H9 (cell line): Measurements from ENCODE around the gene SEC14L5. TPM values are rescaled to one million over a fixed set of nuclear protein-coding genes. Genes with fewer than 3 reads are reported as not detected.

Experiments
- DNase-seq: peaks from one replicate; pipeline ENCODE4 v3.0.0-alpha.2; 2017
- H2AFZ ChIP-seq: one replicate; pipeline ENCODE4 v1.6.1; 2013; ENCODE audit warnings: mild to moderate bottlenecking, low read length, control low read depth, moderate library complexity
- H2AK5ac ChIP-seq: 2 replicates; pipeline ENCODE4 v1.6.1; 2013; ENCODE audit warnings: low read length, control low read depth, mixed read lengths; ENCODE audit not compliant: insufficient read length
- H2BK120ac ChIP-seq: one replicate; pipeline ENCODE4 v1.6.1; 2013; ENCODE audit warnings: low read depth, mild to moderate bottlenecking, low read length, control low read depth, inconsistent platforms; ENCODE audit not compliant: poor library complexity, severe bottlenecking
- H2BK12ac ChIP-seq: 2 replicates; pipeline ENCODE4 v1.6.1; 2013; ENCODE audit warnings: low read length, control low read depth, mixed read lengths, low read depth; ENCODE audit not compliant: insufficient read length
- H2BK15ac ChIP-seq: 2 replicates; pipeline ENCODE4 v1.6.1; 2013; ENCODE audit warnings: low read depth, low read length, control low read depth
- H2BK20ac ChIP-seq: one replicate; pipeline ENCODE4 v1.6.1; 2013; ENCODE audit warnings: low read depth, mild to moderate bottlenecking, low read length, control low read depth, inconsistent platforms; ENCODE audit not compliant: poor library complexity, severe bottlenecking
- H2BK5ac ChIP-seq: 2 replicates; pipeline ENCODE4 v1.6.1; 2013; ENCODE audit warnings: low read length, control low read depth, mixed read lengths; ENCODE audit not compliant: insufficient read length
- H3K14ac ChIP-seq: 2 replicates; pipeline ENCODE4 v1.6.1; 2013; ENCODE audit warnings: low read length, control low read depth; ENCODE audit not compliant: insufficient read depth
- H3K18ac ChIP-seq: 2 replicates; pipeline ENCODE4 v1.6.1; 2013; ENCODE audit warnings: low read depth, mild to moderate bottlenecking, mixed read lengths, low read length, control low read depth; ENCODE audit not compliant: insufficient read length
- H3K23ac ChIP-seq: 2 replicates; pipeline ENCODE4 v1.6.1; 2013; ENCODE audit warnings: low read length, control low read depth, mixed read lengths, low read depth; ENCODE audit not compliant: insufficient read length
- H3K23me2 ChIP-seq: 2 replicates; pipeline ENCODE4 v1.6.1; 2013; ENCODE audit warnings: low read depth, mild to moderate bottlenecking, mixed read lengths, low read length, control low read depth; ENCODE audit not compliant: insufficient read length, poor library complexity, severe bottlenecking
- H3K27ac ChIP-seq: 2 replicates; pipeline ENCODE4 v1.5.1; 2013; ENCODE audit warnings: low read length, control low read depth, mixed read lengths, low read depth; ENCODE audit not compliant: insufficient read length
- H3K27me3 ChIP-seq: 2 replicates; pipeline ENCODE4 v1.6.1; 2013; ENCODE audit warnings: low read length, control low read depth, inconsistent platforms; ENCODE audit not compliant: insufficient read depth
- H3K4ac ChIP-seq: 2 replicates; pipeline ENCODE4 v1.6.1; 2013; ENCODE audit warnings: low read depth, mild to moderate bottlenecking, control low read depth, inconsistent platforms, low read length, moderate library complexity
- H3K4me1 ChIP-seq: 2 replicates; pipeline ENCODE4 v1.6.1; 2013; ENCODE audit warnings: low read length, control low read depth, inconsistent platforms; ENCODE audit not compliant: insufficient read depth
- H3K4me2 ChIP-seq: 2 replicates; pipeline ENCODE4 v1.6.1; 2013; ENCODE audit warnings: low read length, control low read depth, mixed read lengths; ENCODE audit not compliant: insufficient read length, insufficient read depth
- H3K56ac ChIP-seq: 2 replicates; pipeline ENCODE4 v1.6.1; 2013; ENCODE audit warnings: low read depth, mild to moderate bottlenecking, mixed read lengths, low read length, control low read depth; ENCODE audit not compliant: insufficient read length
- H3K79me1 ChIP-seq: 2 replicates; pipeline ENCODE4 v1.6.1; 2013; ENCODE audit warnings: low read depth, mild to moderate bottlenecking, moderate library complexity, low read length, control low read depth, inconsistent platforms; ENCODE audit not compliant: insufficient read depth, poor library complexity, severe bottlenecking
- H3K79me2 ChIP-seq: 2 replicates; pipeline ENCODE4 v1.6.1; 2013; ENCODE audit warnings: low read length, control low read depth, inconsistent platforms; ENCODE audit not compliant: insufficient read depth
- H3K9ac ChIP-seq: 2 replicates; pipeline ENCODE4 v1.6.1; 2013; ENCODE audit warnings: low read length, control low read depth, mixed read lengths; ENCODE audit not compliant: insufficient read length; ENCODE audit errors: extremely low read depth
- H3K9me3 ChIP-seq: one replicate; pipeline ENCODE4 v1.6.1; 2013; ENCODE audit warnings: low read depth, low read length, inconsistent platforms; ENCODE audit not compliant: control insufficient read depth
- H3T11ph ChIP-seq: one replicate; pipeline ENCODE4 v1.6.1; 2013; ENCODE audit warnings: mild to moderate bottlenecking, low read length, control low read depth, inconsistent platforms
- H4K20me1 ChIP-seq: one replicate; pipeline ENCODE4 v1.6.1; 2013; ENCODE audit not compliant: control insufficient read depth, insufficient read length, insufficient read depth
- H4K5ac ChIP-seq: 2 replicates; pipeline ENCODE4 v1.6.1; 2013; ENCODE audit warnings: low read depth, mild to moderate bottlenecking, mixed read lengths, low read length, control low read depth; ENCODE audit not compliant: insufficient read length
- H4K8ac ChIP-seq: replicated peaks from 2 replicates; pipeline ENCODE4 v1.6.1; 2013; ENCODE audit warnings: low read length, control low read depth, mixed read lengths, low read depth; ENCODE audit not compliant: insufficient read length
- H4K91ac ChIP-seq: 2 replicates; pipeline ENCODE4 v1.6.1; 2013; ENCODE audit warnings: low read depth, mild to moderate bottlenecking, moderate library complexity, mixed read lengths, low read length, control low read depth; ENCODE audit not compliant: insufficient read length
- H3K27ac Mint-ChIP-seq, 3 experiments: 2 replicates in 2 of 3; 3 replicates in 1 of 3; pipeline ENCODE4 v1.8.0; 2020 to 2021; ENCODE audit warnings: mixed read lengths in 3 of 3, mild to moderate bottlenecking in 1 of 3, moderate library complexity in 1 of 3
- H3K27me3 Mint-ChIP-seq: 2 replicates; pipeline ENCODE4 v1.8.0; 2021; ENCODE audit warnings: low read depth, mild to moderate bottlenecking, moderate library complexity, mixed read lengths
- H3K36me3 Mint-ChIP-seq, 3 experiments: 2 replicates in 2 of 3; 3 replicates in 1 of 3; pipeline ENCODE4 v1.8.0; 2020 to 2021; ENCODE audit warnings: low read depth in 3 of 3, mixed read lengths in 3 of 3; ENCODE audit not compliant: insufficient read depth in 1 of 3
- H3K4me1 Mint-ChIP-seq, 2 experiments: 2 replicates each; pipeline ENCODE4 v1.8.0; 2020; ENCODE audit warnings: mixed read lengths in 2 of 2
- H3K4me3 Mint-ChIP-seq, 2 experiments: 2 replicates in 1 of 2; 3 replicates in 1 of 2; pipeline ENCODE4 v1.8.0; 2020 to 2021; ENCODE audit warnings: mild to moderate bottlenecking in 2 of 2, mixed read lengths in 2 of 2, moderate library complexity in 1 of 2
- H3K9me3 Mint-ChIP-seq, 2 experiments: 2 replicates in 1 of 2; 3 replicates in 1 of 2; pipeline ENCODE4 v1.8.0; 2020; ENCODE audit warnings: mild to moderate bottlenecking in 2 of 2, mixed read lengths in 2 of 2, moderate library complexity in 1 of 2
- WGBS: extraction: QIAGEN DNeasy Blood & Tissue Kit; methylation state at CpG from one replicate; pipeline ENCODE4 v1.1.7; 2013; ENCODE audit warnings: missing lambda C conversion rate, low lambda C conversion rate, mixed read lengths; ENCODE audit not compliant: insufficient read length; ENCODE audit errors: extremely low coverage; 5-methylcytosine and 5-hydroxymethylcytosine counted together
- total RNA-seq: library from RNA; stranded (reverse); gene quantifications from 2 replicates; pipeline ENCODE4 v1.2.1, GENCODE V29; 2021
- TF ChIP-seq, protein P1 (sequence below): fragments of 200-600 bp; sonication (generic); conservative IDR thresholded peaks from 3 replicates; pipeline ENCODE4 v1.8.0; 2021; ENCODE audit warnings: antibody characterized with exemption, mild to moderate bottlenecking

The SEC14L5 gene
- total RNA-seq, 1 experiment from 2014 or later = 4.1 TPM

DNA sequence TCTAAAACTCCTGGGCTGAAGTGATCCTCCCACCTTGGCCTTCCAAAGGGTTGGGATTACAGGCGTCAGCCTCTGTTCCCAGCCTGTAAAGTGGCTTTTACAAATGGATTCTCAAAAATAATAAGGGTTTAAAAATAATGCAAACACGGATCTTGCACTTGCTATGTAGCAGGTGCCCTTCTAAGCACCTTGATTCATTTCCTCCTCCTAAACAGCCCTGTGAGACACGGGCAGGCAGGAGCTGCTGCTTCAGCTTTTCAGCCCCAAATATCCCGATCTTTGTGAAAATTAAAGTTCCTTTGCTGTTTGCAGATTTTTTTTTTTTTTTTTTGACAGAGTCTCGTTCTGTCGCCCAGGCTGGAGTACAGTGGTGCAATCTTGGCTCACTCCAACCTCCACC is 43.9 kb downstream of the SEC14L5 start:
- Histone ChIP-seq H4K20me1 (no peaks in the 10 kb centered on the region), H3K79me2 (no peaks in the 10 kb centered on the region), H2BK5ac (no peak overlapping the region), H3K18ac (no peak overlapping the region), H3K56ac (no peak overlapping the region), H3K79me1 (no peaks in the 10 kb centered on the region), H3K27ac (no peak overlapping the region), H3K14ac (no peak overlapping the region), H2BK120ac (no peak overlapping the region), H2BK12ac (no peak overlapping the region), H4K91ac (no peak overlapping the region), H3K9ac (no peak overlapping the region), H3K4me1 (no peaks in the 10 kb centered on the region), H2BK15ac (no peak overlapping the region), H3K23ac (no peak overlapping the region), H3T11ph (no peak overlapping the region), H2BK20ac (no peak overlapping the region), H3K23me2 (no peaks in the 10 kb centered on the region), H4K8ac (no peak overlapping the region), H3K9me3 (no peaks in the 10 kb centered on the region), H3K4me2 (no peak overlapping the region), H2AFZ (no peak overlapping the region), H3K4ac (no peak overlapping the region), H2AK5ac (no peak overlapping the region), H3K27me3 (no peaks in the 10 kb centered on the region), H4K5ac (no peak overlapping the region)
- TF ChIP-seq, protein P1, sequence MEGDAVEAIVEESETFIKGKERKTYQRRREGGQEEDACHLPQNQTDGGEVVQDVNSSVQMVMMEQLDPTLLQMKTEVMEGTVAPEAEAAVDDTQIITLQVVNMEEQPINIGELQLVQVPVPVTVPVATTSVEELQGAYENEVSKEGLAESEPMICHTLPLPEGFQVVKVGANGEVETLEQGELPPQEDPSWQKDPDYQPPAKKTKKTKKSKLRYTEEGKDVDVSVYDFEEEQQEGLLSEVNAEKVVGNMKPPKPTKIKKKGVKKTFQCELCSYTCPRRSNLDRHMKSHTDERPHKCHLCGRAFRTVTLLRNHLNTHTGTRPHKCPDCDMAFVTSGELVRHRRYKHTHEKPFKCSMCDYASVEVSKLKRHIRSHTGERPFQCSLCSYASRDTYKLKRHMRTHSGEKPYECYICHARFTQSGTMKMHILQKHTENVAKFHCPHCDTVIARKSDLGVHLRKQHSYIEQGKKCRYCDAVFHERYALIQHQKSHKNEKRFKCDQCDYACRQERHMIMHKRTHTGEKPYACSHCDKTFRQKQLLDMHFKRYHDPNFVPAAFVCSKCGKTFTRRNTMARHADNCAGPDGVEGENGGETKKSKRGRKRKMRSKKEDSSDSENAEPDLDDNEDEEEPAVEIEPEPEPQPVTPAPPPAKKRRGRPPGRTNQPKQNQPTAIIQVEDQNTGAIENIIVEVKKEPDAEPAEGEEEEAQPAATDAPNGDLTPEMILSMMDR = no peak
- Mint-ChIP-seq H3K27me3 (peaks cover 3% of the 10 kb centered on the region; the same call in 1 of the 2 replicates), H3K9me3 (no peaks in the 10 kb centered on the region), H3K4me1 (no peaks in the 10 kb centered on the region), H3K4me3 (no peak overlapping the region), H3K36me3 (no peaks in the 10 kb centered on the region), H3K27ac (0 out of 7 replicates have a peak overlapping the region, but pooled peaks of 1 of the 3 experiments have one; percentile 47)
- DNase-seq = no peak
- no CpG with 5 or more reads among the region's 6 CpGs for WGBS
